Astrocyte of the spinal cord (primary cell): Measurements from ENCODE around the gene MFAP1.

ENCODE experiments used
- DNase-seq: peaks from one replicate; pipeline ENCODE4 v3.0.0; 2011; ENCODE audit warnings: low read depth, low spot score
- H3K4me3 ChIP-seq: 2 replicates; pipeline ENCODE4 v1.5.1; 2011; ENCODE audit warnings: low read depth, mild to moderate bottlenecking, low read length, moderate library complexity
- CTCF ChIP-seq: IDR thresholded peaks from 2 replicates; pipeline ENCODE4 v1.5.1; 2012; ENCODE audit warnings: low read depth, mild to moderate bottlenecking, low read length, inconsistent platforms
- in situ Hi-C: cut with HindIII; loops from 2 replicates; pipeline ENCODE4 v1.10.0; 2017; ENCODE audit warnings: low sequenced_read_pairs

MFAP1 gene

GRCh38 chr15:43795997-43796396 lies 28.5 kb downstream of the MFAP1 start:
- H3K4me3 ChIP-seq: no peak overlapping the region
- no peak for DNase-seq
- no peak for TF ChIP-seq CTCF
- in situ Hi-C loops: no loop called here

GRCh38 chr15:43795197-43795596 lies 29.3 kb downstream of the MFAP1 start:
- no peak for DNase-seq
- in situ Hi-C loops: no loop called here
- no peak for TF ChIP-seq CTCF
- no peak overlapping the region for H3K4me3 ChIP-seq

- no peak for TF ChIP-seq CTCF
- in situ Hi-C loops: no loop called here
- DNase-seq: peak; percentile 41
- H3K4me3 ChIP-seq: no peak overlapping the region
Observed at GRCh38 chr15:43794269-43795037, 30.0 kb downstream of the MFAP1 start.

- DNase-seq: no peak
- TF ChIP-seq CTCF: no peak
- H3K4me3 ChIP-seq: peak overlapping the region; percentile 81
- in situ Hi-C loops: no loop called here
Observed at GRCh38 chr15:43793647-43794046, 30.8 kb downstream of the MFAP1 start.

GRCh38 chr15:43792761-43793476 lies 31.6 kb downstream of the MFAP1 start:
- no peak for TF ChIP-seq CTCF
- no peak for DNase-seq
- in situ Hi-C loops: no loop called here
- H3K4me3 ChIP-seq: peak overlapping the region; percentile 81

GRCh38 chr15:43791993-43792760 lies 32.3 kb downstream of the MFAP1 start, which contains the start of gene SERF2:
TSS of gene SERF2 (plus strand) at chr15:43792320. CDS start at chr15:43792377, 57 bp downstream.
- TF ChIP-seq CTCF: no peak
- in situ Hi-C loops: no loop called here
- peak within 1 kb of the TSS; percentile 81 for H3K4me3 ChIP-seq
- DNase-seq: peak; percentile 100
